H9 (cell line): ENCODE measurements around the gene MED29. TPM values are rescaled to one million over a fixed set of nuclear protein-coding genes. Genes with fewer than 3 reads are reported as not detected.

ENCODE experiments used
- DNase-seq: peaks from one replicate; pipeline ENCODE4 v3.0.0-alpha.2; 2017
- H2AFZ ChIP-seq: one replicate; pipeline ENCODE4 v1.6.1; 2013; ENCODE audit warnings: mild to moderate bottlenecking, low read length, control low read depth, moderate library complexity
- H2AK5ac ChIP-seq: 2 replicates; pipeline ENCODE4 v1.6.1; 2013; ENCODE audit warnings: low read length, control low read depth, mixed read lengths; ENCODE audit not compliant: insufficient read length
- H2BK120ac ChIP-seq: one replicate; pipeline ENCODE4 v1.6.1; 2013; ENCODE audit warnings: low read depth, mild to moderate bottlenecking, low read length, control low read depth, inconsistent platforms; ENCODE audit not compliant: poor library complexity, severe bottlenecking
- H2BK12ac ChIP-seq: 2 replicates; pipeline ENCODE4 v1.6.1; 2013; ENCODE audit warnings: low read length, control low read depth, mixed read lengths, low read depth; ENCODE audit not compliant: insufficient read length
- H2BK15ac ChIP-seq: 2 replicates; pipeline ENCODE4 v1.6.1; 2013; ENCODE audit warnings: low read depth, low read length, control low read depth
- H2BK20ac ChIP-seq: one replicate; pipeline ENCODE4 v1.6.1; 2013; ENCODE audit warnings: low read depth, mild to moderate bottlenecking, low read length, control low read depth, inconsistent platforms; ENCODE audit not compliant: poor library complexity, severe bottlenecking
- H2BK5ac ChIP-seq: 2 replicates; pipeline ENCODE4 v1.6.1; 2013; ENCODE audit warnings: low read length, control low read depth, mixed read lengths; ENCODE audit not compliant: insufficient read length
- H3K14ac ChIP-seq: 2 replicates; pipeline ENCODE4 v1.6.1; 2013; ENCODE audit warnings: low read length, control low read depth; ENCODE audit not compliant: insufficient read depth
- H3K18ac ChIP-seq: 2 replicates; pipeline ENCODE4 v1.6.1; 2013; ENCODE audit warnings: low read depth, mild to moderate bottlenecking, mixed read lengths, low read length, control low read depth; ENCODE audit not compliant: insufficient read length
- H3K23ac ChIP-seq: 2 replicates; pipeline ENCODE4 v1.6.1; 2013; ENCODE audit warnings: low read length, control low read depth, mixed read lengths, low read depth; ENCODE audit not compliant: insufficient read length
- H3K23me2 ChIP-seq: 2 replicates; pipeline ENCODE4 v1.6.1; 2013; ENCODE audit warnings: low read depth, mild to moderate bottlenecking, mixed read lengths, low read length, control low read depth; ENCODE audit not compliant: insufficient read length, poor library complexity, severe bottlenecking
- H3K27ac ChIP-seq: 2 replicates; pipeline ENCODE4 v1.5.1; 2013; ENCODE audit warnings: low read length, control low read depth, mixed read lengths, low read depth; ENCODE audit not compliant: insufficient read length
- H3K27me3 ChIP-seq: 2 replicates; pipeline ENCODE4 v1.6.1; 2013; ENCODE audit warnings: low read length, control low read depth, inconsistent platforms; ENCODE audit not compliant: insufficient read depth
- H3K4ac ChIP-seq: 2 replicates; pipeline ENCODE4 v1.6.1; 2013; ENCODE audit warnings: low read depth, mild to moderate bottlenecking, control low read depth, inconsistent platforms, low read length, moderate library complexity
- H3K4me1 ChIP-seq: 2 replicates; pipeline ENCODE4 v1.6.1; 2013; ENCODE audit warnings: low read length, control low read depth, inconsistent platforms; ENCODE audit not compliant: insufficient read depth
- H3K4me2 ChIP-seq: 2 replicates; pipeline ENCODE4 v1.6.1; 2013; ENCODE audit warnings: low read length, control low read depth, mixed read lengths; ENCODE audit not compliant: insufficient read length, insufficient read depth
- H3K56ac ChIP-seq: 2 replicates; pipeline ENCODE4 v1.6.1; 2013; ENCODE audit warnings: low read depth, mild to moderate bottlenecking, mixed read lengths, low read length, control low read depth; ENCODE audit not compliant: insufficient read length
- H3K79me1 ChIP-seq: 2 replicates; pipeline ENCODE4 v1.6.1; 2013; ENCODE audit warnings: low read depth, mild to moderate bottlenecking, moderate library complexity, low read length, control low read depth, inconsistent platforms; ENCODE audit not compliant: insufficient read depth, poor library complexity, severe bottlenecking
- H3K79me2 ChIP-seq: 2 replicates; pipeline ENCODE4 v1.6.1; 2013; ENCODE audit warnings: low read length, control low read depth, inconsistent platforms; ENCODE audit not compliant: insufficient read depth
- H3K9ac ChIP-seq: 2 replicates; pipeline ENCODE4 v1.6.1; 2013; ENCODE audit warnings: low read length, control low read depth, mixed read lengths; ENCODE audit not compliant: insufficient read length; ENCODE audit errors: extremely low read depth
- H3K9me3 ChIP-seq: one replicate; pipeline ENCODE4 v1.6.1; 2013; ENCODE audit warnings: low read depth, low read length, inconsistent platforms; ENCODE audit not compliant: control insufficient read depth
- H3T11ph ChIP-seq: one replicate; pipeline ENCODE4 v1.6.1; 2013; ENCODE audit warnings: mild to moderate bottlenecking, low read length, control low read depth, inconsistent platforms
- H4K20me1 ChIP-seq: one replicate; pipeline ENCODE4 v1.6.1; 2013; ENCODE audit not compliant: control insufficient read depth, insufficient read length, insufficient read depth
- H4K5ac ChIP-seq: 2 replicates; pipeline ENCODE4 v1.6.1; 2013; ENCODE audit warnings: low read depth, mild to moderate bottlenecking, mixed read lengths, low read length, control low read depth; ENCODE audit not compliant: insufficient read length
- H4K8ac ChIP-seq: replicated peaks from 2 replicates; pipeline ENCODE4 v1.6.1; 2013; ENCODE audit warnings: low read length, control low read depth, mixed read lengths, low read depth; ENCODE audit not compliant: insufficient read length
- H4K91ac ChIP-seq: 2 replicates; pipeline ENCODE4 v1.6.1; 2013; ENCODE audit warnings: low read depth, mild to moderate bottlenecking, moderate library complexity, mixed read lengths, low read length, control low read depth; ENCODE audit not compliant: insufficient read length
- H3K27ac Mint-ChIP-seq, 3 experiments: 2 replicates in 2 of 3; 3 replicates in 1 of 3; pipeline ENCODE4 v1.8.0; 2020 to 2021; ENCODE audit warnings: mixed read lengths in 3 of 3, mild to moderate bottlenecking in 1 of 3, moderate library complexity in 1 of 3
- H3K27me3 Mint-ChIP-seq: 2 replicates; pipeline ENCODE4 v1.8.0; 2021; ENCODE audit warnings: low read depth, mild to moderate bottlenecking, moderate library complexity, mixed read lengths
- H3K36me3 Mint-ChIP-seq, 3 experiments: 2 replicates in 2 of 3; 3 replicates in 1 of 3; pipeline ENCODE4 v1.8.0; 2020 to 2021; ENCODE audit warnings: low read depth in 3 of 3, mixed read lengths in 3 of 3; ENCODE audit not compliant: insufficient read depth in 1 of 3
- H3K4me1 Mint-ChIP-seq, 2 experiments: 2 replicates each; pipeline ENCODE4 v1.8.0; 2020; ENCODE audit warnings: mixed read lengths in 2 of 2
- H3K4me3 Mint-ChIP-seq, 2 experiments: 2 replicates in 1 of 2; 3 replicates in 1 of 2; pipeline ENCODE4 v1.8.0; 2020 to 2021; ENCODE audit warnings: mild to moderate bottlenecking in 2 of 2, mixed read lengths in 2 of 2, moderate library complexity in 1 of 2
- H3K9me3 Mint-ChIP-seq, 2 experiments: 2 replicates in 1 of 2; 3 replicates in 1 of 2; pipeline ENCODE4 v1.8.0; 2020; ENCODE audit warnings: mild to moderate bottlenecking in 2 of 2, mixed read lengths in 2 of 2, moderate library complexity in 1 of 2
- CTCF ChIP-seq: fragments of 200-600 bp; sonication (generic); conservative IDR thresholded peaks from 3 replicates; pipeline ENCODE4 v1.8.0; 2021; ENCODE audit warnings: antibody characterized with exemption, mild to moderate bottlenecking
- WGBS: extraction: QIAGEN DNeasy Blood & Tissue Kit; methylation state at CpG from one replicate; pipeline ENCODE4 v1.1.7; 2013; ENCODE audit warnings: missing lambda C conversion rate, low lambda C conversion rate, mixed read lengths; ENCODE audit not compliant: insufficient read length; ENCODE audit errors: extremely low coverage; 5-methylcytosine and 5-hydroxymethylcytosine counted together
- total RNA-seq: library from RNA; stranded (reverse); gene quantifications from 2 replicates; pipeline ENCODE4 v1.2.1, GENCODE V29; 2021

The MED29 gene
- total RNA-seq, 1 experiment from 2014 or later: 48.3 TPM

GRCh38 chr19:39407660-39408391, 16.6 kb downstream of the MED29 start:
- Histone ChIP-seq H2AFZ (no peak overlapping the region), H3K4me2 (peak overlapping the region; percentile 74), H3K14ac (peak overlapping the region; percentile 31; the same call in 1 of the 2 replicates), H3K4me1 (peaks cover 6% of the 10 kb centered on the region; the same call in 1 of the 2 replicates), H3K27ac (no peak overlapping the region), H3T11ph (no peak overlapping the region), H2AK5ac (no peak overlapping the region), H2BK20ac (no peak overlapping the region), H4K91ac (no peak overlapping the region), H3K18ac (no peak overlapping the region), H4K20me1 (peaks cover 2% of the 10 kb centered on the region), H3K79me2 (peaks cover 3% of the 10 kb centered on the region; the same call in 1 of the 2 replicates), H4K8ac (no peak overlapping the region), H3K9ac (peak overlapping the region; percentile 28), H2BK15ac (no peak overlapping the region), H3K9me3 (no peaks in the 10 kb centered on the region), H4K5ac (no peak overlapping the region), H2BK12ac (no peak overlapping the region), H2BK120ac (no peak overlapping the region), H3K27me3 (no peaks in the 10 kb centered on the region), H3K23me2 (peaks cover 26% of the 10 kb centered on the region), H2BK5ac (no peak overlapping the region), H3K23ac (no peak overlapping the region), H3K79me1 (no peaks in the 10 kb centered on the region), H3K4ac (no peak overlapping the region), H3K56ac (no peak overlapping the region)
- DNase-seq: no peak
- no peak for TF ChIP-seq CTCF
- Mint-ChIP-seq H3K4me1 (peaks cover 37 to 51% of the 10 kb centered on the region in 2 experiments), H3K4me3 (peak overlapping the region; percentile 83 to 92), H3K27ac (peak overlapping the region in 2 of 3 experiments; percentile 51 to 81; a peak in 4 of 7 replicates), H3K27me3 (peaks cover 1% of the 10 kb centered on the region; the same call in 1 of the 2 replicates), H3K9me3 (no peaks in the 10 kb centered on the region; a peak in 1 of 5 replicates), H3K36me3 (peaks cover 8 to 13% (median 11%) of the 10 kb centered on the region in 3 experiments)
- no CpG with 5 or more reads among the region's 40 CpGs for WGBS
